Stimulated activated CD4-positive, alpha-beta T cell treated with anti-CD3 and anti-CD28 coated beads, Interleukin-2, amount 100 ng/mL, for 24 hours (primary cell): Measurements from ENCODE around the gene STARD13.
"Not testable (repeated sequence)": the region's sequence is repeated elsewhere in the genome, so short reads cannot be mapped to it uniquely, and the experiment has no call there.

Experiments
- DNase-seq, 2 donors: peaks; one replicate each; pipeline ENCODE4 v3.0.0-alpha.2; 2020

STARD13 gene

GRCh38 chr13:33197541-33197971 lies 88.0 kb downstream of the STARD13 start:
- no peak for DNase-seq

- no peak for DNase-seq
Observed at GRCh38 chr13:33196767-33197166, 88.8 kb downstream of the STARD13 start.

GRCh38 chr13:33195693-33196464 lies 89.7 kb downstream of the STARD13 start:
- DNase-seq: no peak

GRCh38 chr13:33194820-33195692 lies 90.5 kb downstream of the STARD13 start:
- DNase-seq: no peak

- no peak for DNase-seq
Observed at GRCh38 chr13:33193428-33193974, 92.1 kb downstream of the STARD13 start.

GRCh38 chr13:33191425-33192210 lies 93.9 kb downstream of the STARD13 start:
- no peak for DNase-seq

- DNase-seq: no peak
Observed at GRCh38 chr13:33189470-33189869, 96.1 kb downstream of the STARD13 start.

GRCh38 chr13:33188093-33188882 lies 97.3 kb downstream of the STARD13 start:
- no peak for DNase-seq

GRCh38 chr13:33186861-33187291 lies 98.7 kb downstream of the STARD13 start:
- no peak for DNase-seq

- no peak for DNase-seq
Observed at GRCh38 chr13:33185853-33186252, 99.7 kb downstream of the STARD13 start.

GRCh38 chr13:33184530-33184929 lies 101.0 kb downstream of the STARD13 start:
- no peak for DNase-seq

GRCh38 chr13:33184112-33184490 lies 101.5 kb downstream of the STARD13 start:
- no peak for DNase-seq

GRCh38 chr13:33183431-33184111 lies 102.0 kb downstream of the STARD13 start:
- no peak for DNase-seq

- no peak for DNase-seq
Observed at GRCh38 chr13:33182729-33183128, 102.8 kb downstream of the STARD13 start.

- no peak for DNase-seq
Observed at GRCh38 chr13:33181264-33181663, 104.3 kb downstream of the STARD13 start.

- no peak for DNase-seq
Observed at GRCh38 chr13:33180122-33180804, 105.3 kb downstream of the STARD13 start.

GRCh38 chr13:33179463-33179862 lies 106.1 kb downstream of the STARD13 start:
- DNase-seq: no peak

- DNase-seq: no peak
Observed at GRCh38 chr13:33178209-33178840, 107.2 kb downstream of the STARD13 start.

- DNase-seq: not testable (repeated sequence)
Observed at GRCh38 chr13:33177340-33178208, 108.0 kb downstream of the STARD13 start.
